Measurements from ENCODE around the gene GOLGA6L2. TPM values are rescaled to one million over a fixed set of nuclear protein-coding genes. Genes with fewer than 3 reads are reported as not detected.

The GOLGA6L2 gene
- total RNA-seq, 2 donors from 2014 or later: 1.4 TPM; not detected in 1

GRCh38 chr15:23446215-23447106 is 582 bp downstream of the GOLGA6L2 start:
- DNase-seq (ENCODE audit: low spot score): no peak
- H3K27ac ChIP-seq: no peak overlapping the region
- no peaks in the 10 kb centered on the region for H3K4me1 ChIP-seq (replicated peaks)
- no peaks in the 10 kb centered on the region for H3K9me3 ChIP-seq
- TF ChIP-seq POLR2A (IDR thresholded peaks at IDR 0.05) (no peak), POLR2AphosphoS5 (IDR thresholded peaks at IDR 0.05) (no peak), CTCF (IDR thresholded peaks at IDR 0.05) (no peak)
- H3K36me3 ChIP-seq: no peaks in the 10 kb centered on the region
- intact Hi-C loops (cut with DNase I): no loop called here
- WGBS: 81% methylated on average over 15 of the region's 15 CpGs
- no peak overlapping the region for H3K4me3 ChIP-seq
- no peaks in the 10 kb centered on the region for H3K27me3 ChIP-seq (replicated peaks; ENCODE audit: insufficient read depth)

GRCh38 chr15:23444269-23444668 is 2.8 kb downstream of the GOLGA6L2 start:
- Histone ChIP-seq H3K36me3 (no peaks in the 10 kb centered on the region), H3K27ac (no peak overlapping the region), H3K27me3 (replicated peaks; ENCODE audit: insufficient read depth) (no peaks in the 10 kb centered on the region), H3K9me3 (no peaks in the 10 kb centered on the region), H3K4me1 (replicated peaks) (no peaks in the 10 kb centered on the region), H3K4me3 (no peak overlapping the region)
- TF ChIP-seq POLR2A (IDR thresholded peaks at IDR 0.05): no peak
- no peak for TF ChIP-seq POLR2AphosphoS5 (IDR thresholded peaks at IDR 0.05)
- no peak for TF ChIP-seq CTCF (IDR thresholded peaks at IDR 0.05)
- WGBS: 77% methylated on average over 11 of the region's 11 CpGs
- no peak for DNase-seq (ENCODE audit: low spot score)
- intact Hi-C loops (cut with DNase I): no loop called here

GRCh38 chr15:23441204-23441603 is 5.8 kb downstream of the GOLGA6L2 start:
- 86% methylated on average over 13 of the region's 13 CpGs for WGBS
- DNase-seq (ENCODE audit: low spot score): no peak
- Histone ChIP-seq H3K36me3 (no peaks in the 10 kb centered on the region), H3K27ac (no peak overlapping the region), H3K9me3 (no peaks in the 10 kb centered on the region), H3K4me1 (replicated peaks) (no peaks in the 10 kb centered on the region), H3K4me3 (no peak overlapping the region), H3K27me3 (replicated peaks; ENCODE audit: insufficient read depth) (no peaks in the 10 kb centered on the region)
- intact Hi-C loops (cut with DNase I): no loop called here
- TF ChIP-seq CTCF (IDR thresholded peaks at IDR 0.05): no peak
- TF ChIP-seq POLR2A (IDR thresholded peaks at IDR 0.05): no peak
- no peak for TF ChIP-seq POLR2AphosphoS5 (IDR thresholded peaks at IDR 0.05)

GRCh38 chr15:23440596-23440995 is 6.4 kb downstream of the GOLGA6L2 start:
- H3K27ac ChIP-seq: no peak overlapping the region
- no peak for DNase-seq (ENCODE audit: low spot score)
- no peak overlapping the region for H3K4me3 ChIP-seq
- H3K27me3 ChIP-seq (replicated peaks; ENCODE audit: insufficient read depth): no peaks in the 10 kb centered on the region
- H3K4me1 ChIP-seq (replicated peaks): no peaks in the 10 kb centered on the region
- TF ChIP-seq CTCF (IDR thresholded peaks at IDR 0.05): no peak
- H3K9me3 ChIP-seq: no peaks in the 10 kb centered on the region
- 91% methylated on average over 10 of the region's 10 CpGs for WGBS
- H3K36me3 ChIP-seq: no peaks in the 10 kb centered on the region
- intact Hi-C loops (cut with DNase I): no loop called here

GRCh38 chr15:23439513-23439912 is 7.5 kb downstream of the GOLGA6L2 start:
- H3K36me3 ChIP-seq: no peaks in the 10 kb centered on the region

More at GRCh38 chr15:23439513-23439912, 7.5 kb downstream of the GOLGA6L2 start:
- DNase-seq (ENCODE audit: low spot score): no peak
- Histone ChIP-seq H3K9me3 (no peaks in the 10 kb centered on the region), H3K4me3 (no peak overlapping the region), H3K4me1 (replicated peaks) (no peaks in the 10 kb centered on the region), H3K27ac (no peak overlapping the region), H3K27me3 (replicated peaks; ENCODE audit: insufficient read depth) (no peaks in the 10 kb centered on the region)
- TF ChIP-seq POLR2AphosphoS5 (IDR thresholded peaks at IDR 0.05) (no peak), CTCF (IDR thresholded peaks at IDR 0.05) (no peak), POLR2A (IDR thresholded peaks at IDR 0.05) (no peak)
- intact Hi-C loops (cut with DNase I): no loop called here
- WGBS: 43% methylated on average over 7 of the region's 7 CpGs

Data from prostate gland (tissue), 2 donors.